KMS-11 (cell line): ENCODE results near the gene NOL6.

Source experiments
- H2AFZ ChIP-seq: fragments of 200-600 bp; sonication (generic); 2 replicates; pipeline ENCODE4 v1.6.1; 2016; ENCODE audit warnings: antibody characterized with exemption, mixed run types, low read depth
- H3K27ac ChIP-seq: fragments of 200-600 bp; sonication (generic); 2 replicates; pipeline ENCODE4 v1.6.1; 2016; ENCODE audit warnings: mild to moderate bottlenecking, mixed run types
- H3K27me3 ChIP-seq: fragments of 200-600 bp; sonication (generic); 2 replicates; pipeline ENCODE4 v1.6.1; 2017; ENCODE audit warnings: mild to moderate bottlenecking, low read depth, mixed run types, moderate library complexity; ENCODE audit not compliant: insufficient read depth
- H3K36me3 ChIP-seq: fragments of 200-600 bp; sonication (generic); 2 replicates; pipeline ENCODE4 v1.6.1; 2017; ENCODE audit warnings: mild to moderate bottlenecking, mixed run types; ENCODE audit not compliant: insufficient read depth
- H3K4me1 ChIP-seq: fragments of 200-600 bp; sonication (generic); 2 replicates; pipeline ENCODE4 v1.6.1; 2016; ENCODE audit warnings: mild to moderate bottlenecking, low read depth, mixed run types; ENCODE audit not compliant: poor library complexity, severe bottlenecking
- H3K4me2 ChIP-seq: fragments of 200-600 bp; sonication (generic); 2 replicates; pipeline ENCODE4 v1.7.0; 2016; ENCODE audit warnings: mild to moderate bottlenecking, mixed run types
- H3K4me3 ChIP-seq: fragments of 200-600 bp; sonication (generic); IDR thresholded peaks from 2 replicates; pipeline ENCODE4 v1.6.1; 2017; ENCODE audit warnings: low read depth, low read length, mixed read lengths; ENCODE audit not compliant: insufficient read depth
- H3K79me2 ChIP-seq: fragments of 200-600 bp; sonication (generic); 2 replicates; pipeline ENCODE4 v1.6.1; 2016; ENCODE audit warnings: low read depth, mixed run types; ENCODE audit not compliant: insufficient read depth
- H3K9ac ChIP-seq: fragments of 200-600 bp; sonication (generic); 2 replicates; pipeline ENCODE4 v1.6.1; 2016; ENCODE audit warnings: mild to moderate bottlenecking, mixed run types
- H4K20me1 ChIP-seq: fragments of 200-600 bp; sonication (generic); 2 replicates; pipeline ENCODE4 v1.6.1; 2016; ENCODE audit warnings: mild to moderate bottlenecking, mixed run types; ENCODE audit not compliant: insufficient read depth
- CTCF ChIP-seq: fragments of 200-600 bp; sonication (generic); conservative IDR thresholded peaks from 2 replicates; pipeline ENCODE4 v1.6.1; 2017; ENCODE audit warnings: low read depth, mild to moderate bottlenecking, antibody characterized with exemption, low read length, moderate library complexity, mixed read lengths

Gene NOL6

GRCh38 chr9:33466565-33467495 is 6.9 kb downstream of the NOL6 start:
- Histone ChIP-seq H3K9ac (no peak overlapping the region), H3K79me2 (peaks cover 8% of the 10 kb centered on the region)
- TF ChIP-seq CTCF = peak; percentile 91

GRCh38 chr9:33465596-33466564 is 7.8 kb downstream of the NOL6 start:
- H4K20me1 ChIP-seq = no peaks in the 10 kb centered on the region
- H3K36me3 ChIP-seq = peaks cover 22% of the 10 kb centered on the region; the same call in 1 of the 2 replicates
- no peak overlapping the region for H2AFZ ChIP-seq
- no peaks in the 10 kb centered on the region for H3K4me1 ChIP-seq
- H3K4me3 ChIP-seq = no peak overlapping the region
- H3K27me3 ChIP-seq = no peaks in the 10 kb centered on the region
- no peak overlapping the region for H3K9ac ChIP-seq
- no peaks in the 10 kb centered on the region; the same call in 1 of the 2 replicates for H3K79me2 ChIP-seq
- no peak for TF ChIP-seq CTCF
- H3K27ac ChIP-seq = no peak overlapping the region
- H3K4me2 ChIP-seq = no peak overlapping the region

More at GRCh38 chr9:33466565-33467495, 6.9 kb downstream of the NOL6 start:
- H3K27ac ChIP-seq = no peak overlapping the region
- peaks cover 22% of the 10 kb centered on the region; the same call in 1 of the 2 replicates for H3K36me3 ChIP-seq
- no peak overlapping the region for H3K4me2 ChIP-seq
- H3K27me3 ChIP-seq = no peaks in the 10 kb centered on the region
- H2AFZ ChIP-seq = no peak overlapping the region
- H3K4me1 ChIP-seq = peaks cover 2% of the 10 kb centered on the region
- no peak overlapping the region for H3K4me3 ChIP-seq
- H4K20me1 ChIP-seq = no peaks in the 10 kb centered on the region

GRCh38 chr9:33465096-33465495 is 8.6 kb downstream of the NOL6 start:
- Histone ChIP-seq H3K27ac (no peak overlapping the region), H2AFZ (no peak overlapping the region), H3K27me3 (no peaks in the 10 kb centered on the region), H3K9ac (no peak overlapping the region), H3K79me2 (no peaks in the 10 kb centered on the region), H3K4me2 (no peak overlapping the region), H3K36me3 (peaks cover 22% of the 10 kb centered on the region; the same call in 1 of the 2 replicates), H3K4me1 (no peaks in the 10 kb centered on the region), H4K20me1 (no peaks in the 10 kb centered on the region), H3K4me3 (no peak overlapping the region)
- no peak for TF ChIP-seq CTCF

- Histone ChIP-seq H3K4me3 (no peak overlapping the region), H3K4me2 (no peak overlapping the region), H2AFZ (no peak overlapping the region), H3K9ac (no peak overlapping the region), H3K4me1 (no peaks in the 10 kb centered on the region), H4K20me1 (no peaks in the 10 kb centered on the region), H3K79me2 (no peaks in the 10 kb centered on the region), H3K36me3 (peaks cover 22% of the 10 kb centered on the region; the same call in 1 of the 2 replicates), H3K27me3 (no peaks in the 10 kb centered on the region), H3K27ac (no peak overlapping the region)
- no peak for TF ChIP-seq CTCF
Observed at GRCh38 chr9:33464045-33464636, 9.6 kb downstream of the NOL6 start.
